NOMO-1 treated with DMSO at 0.1 percent for 48 hours (cell line): ENCODE data around the gene WDR20.
"Not testable (repeated sequence)": the region's sequence is repeated elsewhere in the genome, so short reads cannot be mapped to it uniquely, and the experiment has no call there.

Source experiments
- DNase-seq: peaks from one replicate; lab custom pipeline; 2025; ENCODE audit not compliant: unreplicated experiment; lab: John Stamatoyannopoulos, UW

WDR20 gene

GRCh38 chr14:102126807-102127455, 12.8 kb upstream of the WDR20 start:
- no peak for DNase-seq

- DNase-seq, result no peak
Observed at GRCh38 chr14:102131741-102132140, 8.0 kb upstream of the WDR20 start.

DNA sequence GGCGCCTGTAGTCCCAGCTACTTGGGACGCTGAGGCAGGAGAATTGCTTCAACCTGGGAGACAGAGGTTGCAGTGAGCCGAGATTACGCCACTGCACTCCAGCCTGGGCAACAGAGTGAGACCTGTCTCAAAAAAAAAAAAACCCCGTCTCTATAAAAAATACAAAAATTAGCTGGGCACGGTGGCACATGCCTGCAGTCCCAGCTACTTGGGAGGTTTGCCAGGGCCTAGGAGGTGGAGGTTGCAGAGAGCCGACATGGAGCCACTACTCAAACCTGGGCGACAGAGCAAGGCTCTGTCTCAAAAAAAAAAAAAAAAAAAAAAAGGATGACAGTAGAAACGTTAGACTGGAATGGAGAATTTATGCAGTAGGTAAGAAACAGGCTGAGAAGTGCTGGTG, 5.7 kb upstream of the WDR20 start:
- DNase-seq, result not testable (repeated sequence)

DNA sequence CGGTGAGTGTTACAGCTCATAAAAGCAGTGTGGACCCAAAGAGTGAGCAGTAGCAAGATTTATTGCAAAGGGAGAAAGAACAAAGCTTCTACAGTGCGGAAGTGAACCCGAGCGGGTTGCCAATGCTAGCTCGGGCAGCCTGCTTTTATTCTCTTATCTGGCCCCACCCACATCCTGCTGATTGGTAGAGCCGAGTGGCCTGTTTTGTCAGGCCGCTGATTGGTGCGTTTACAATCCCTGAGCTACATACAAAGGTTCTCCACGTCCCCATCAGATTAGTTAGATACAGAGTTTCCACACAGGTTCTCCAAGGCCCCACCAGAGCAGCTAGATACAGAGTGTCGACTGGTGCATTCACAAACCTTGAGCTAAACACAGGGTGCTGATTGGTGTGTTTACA, 5.0 kb upstream of the WDR20 start:
- not testable (repeated sequence) for DNase-seq

DNA sequence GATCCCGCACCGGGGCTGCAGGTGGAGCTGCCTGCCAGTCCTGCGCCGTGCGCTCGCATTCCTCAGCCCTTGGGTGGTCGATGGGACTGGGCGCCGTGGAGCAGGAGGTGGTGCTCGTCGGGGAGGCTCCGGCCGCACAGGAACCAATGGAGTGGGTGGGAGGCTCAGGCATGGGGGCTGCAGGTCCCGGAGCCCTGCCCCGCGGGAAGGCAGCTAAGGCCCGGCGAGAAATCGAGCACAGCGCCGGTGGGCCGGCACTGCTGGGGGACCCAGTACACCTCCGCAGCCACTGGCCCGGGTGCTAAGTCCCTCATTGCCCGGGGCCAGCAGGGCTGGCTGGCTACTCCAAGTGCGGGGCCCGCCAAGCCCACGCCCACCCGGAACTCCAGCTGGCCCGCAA, 4.2 kb upstream of the WDR20 start:
- DNase-seq, result not testable (repeated sequence)

DNA sequence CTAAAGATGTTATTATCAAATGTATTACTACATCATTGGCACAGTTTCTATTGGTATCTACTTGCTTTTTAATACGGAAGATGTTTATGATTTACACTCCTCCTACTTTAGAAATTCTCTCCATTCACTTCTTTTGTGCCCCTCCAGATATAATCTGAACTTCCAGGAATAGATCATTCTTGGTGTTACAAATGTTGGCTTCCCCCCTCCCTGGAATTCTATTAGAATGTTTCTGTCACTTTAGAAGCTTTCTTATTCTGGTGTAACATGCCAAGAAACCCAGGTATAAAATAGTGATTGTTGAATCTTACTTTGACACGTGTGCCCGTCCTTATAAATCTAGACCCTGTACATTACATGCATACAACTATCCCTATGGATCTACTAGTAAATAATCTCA, 1.2 kb upstream of the WDR20 start:
- no peak for DNase-seq

GRCh38 chr14:102138961-102139285, 774 bp upstream of the WDR20 start:
- no peak for DNase-seq

DNA sequence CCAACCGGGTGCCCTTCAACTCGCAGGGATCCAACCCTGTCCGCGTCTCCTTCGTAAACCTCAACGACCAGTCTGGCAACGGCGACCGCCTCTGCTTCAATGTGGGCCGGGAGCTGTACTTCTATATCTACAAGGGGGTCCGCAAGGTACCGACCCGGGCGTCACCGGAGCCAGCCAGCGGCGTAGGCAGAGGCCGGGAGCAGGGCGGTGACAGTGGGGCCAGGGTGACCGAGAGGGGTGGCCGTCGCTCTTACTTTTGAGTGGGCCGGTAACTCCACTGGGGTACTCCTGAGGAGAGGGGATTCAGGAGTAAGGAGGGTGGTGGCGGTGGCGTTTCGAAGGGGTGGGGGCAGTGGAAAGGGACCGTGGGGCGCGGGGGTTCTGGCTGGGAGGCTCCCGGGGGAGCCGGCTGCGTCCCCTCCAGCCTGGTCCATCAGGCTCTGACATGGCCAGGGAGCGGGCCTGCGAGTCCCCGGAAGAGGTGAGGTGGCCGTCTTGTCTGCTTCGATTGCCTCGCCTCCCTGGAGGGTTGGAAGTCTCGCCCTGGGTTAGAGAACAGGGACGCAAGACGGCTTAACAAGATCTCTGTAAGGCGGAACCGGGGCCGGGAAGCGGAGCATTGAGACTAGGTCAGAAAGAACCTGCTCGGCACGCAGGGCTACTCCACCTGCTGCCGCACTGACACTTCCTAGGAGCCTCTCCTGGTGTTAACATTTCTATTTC, 491 bp downstream of the WDR20 start:
- DNase-seq, result no peak

DNA sequence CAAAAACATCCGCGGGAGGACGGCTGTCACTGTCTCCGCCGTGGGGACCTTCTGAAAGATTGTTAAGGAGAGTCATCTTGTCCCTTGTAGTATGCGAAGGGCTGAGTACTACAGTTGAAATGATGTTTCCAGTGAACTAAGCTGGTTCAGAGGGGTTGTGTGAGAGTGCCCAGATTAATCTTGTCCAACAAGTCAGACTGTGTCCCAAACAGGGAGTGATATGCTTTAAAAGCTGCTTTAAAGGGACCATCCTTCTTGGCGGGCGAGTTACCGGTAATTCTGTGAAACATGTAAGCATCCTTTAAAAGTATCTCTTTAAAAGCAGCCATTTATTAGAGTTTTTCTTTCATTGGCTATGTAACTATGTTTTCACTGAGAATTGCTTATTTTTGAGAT, 1.1 kb downstream of the WDR20 start:
- no peak for DNase-seq

DNA sequence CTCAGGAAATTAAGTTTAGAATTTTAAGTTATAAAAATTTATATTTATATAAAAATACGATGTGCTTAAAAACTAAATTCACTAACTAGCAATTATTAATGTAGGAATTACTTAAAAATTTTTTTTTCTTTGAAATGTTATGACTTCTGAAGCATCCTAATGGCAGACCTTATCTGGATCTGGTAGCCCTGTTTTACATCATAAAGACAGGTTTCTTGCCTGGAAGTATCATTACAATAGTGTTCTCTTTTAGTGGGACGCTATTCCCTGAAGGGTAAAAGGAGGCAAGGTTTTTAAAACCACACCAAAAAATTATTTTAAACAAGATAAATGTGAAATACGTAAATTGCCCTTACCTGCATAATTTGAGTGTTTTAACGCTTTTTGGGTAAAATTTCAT, 2.1 kb downstream of the WDR20 start:
- no peak for DNase-seq

DNA sequence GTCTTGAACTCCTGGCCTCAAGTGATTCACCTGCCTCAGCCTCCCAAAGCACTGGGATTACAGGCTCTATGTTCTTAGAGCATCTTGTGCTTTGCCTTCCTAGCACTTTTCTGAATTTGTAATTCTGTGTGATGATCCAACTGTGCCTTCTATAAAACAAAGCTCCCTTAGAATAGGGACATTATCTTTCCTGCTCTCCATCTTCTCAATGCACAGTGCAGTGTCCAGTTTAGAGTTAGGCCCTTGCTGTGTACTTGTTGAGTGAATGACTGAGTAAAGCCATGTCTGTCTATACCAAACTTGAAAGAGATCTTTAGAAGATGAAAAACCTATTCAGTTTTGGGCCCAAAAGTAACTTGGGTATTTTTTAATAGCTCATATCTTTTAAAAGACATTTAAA, 5.2 kb downstream of the WDR20 start:
- no peak for DNase-seq

- DNase-seq, result no peak
Observed at GRCh38 chr14:102145395-102145794, 5.7 kb downstream of the WDR20 start.

- DNase-seq, result no peak
Observed at GRCh38 chr14:102146423-102146822, 6.7 kb downstream of the WDR20 start.

- no peak for DNase-seq
Observed at GRCh38 chr14:102150083-102150482, 10.4 kb downstream of the WDR20 start.

DNA sequence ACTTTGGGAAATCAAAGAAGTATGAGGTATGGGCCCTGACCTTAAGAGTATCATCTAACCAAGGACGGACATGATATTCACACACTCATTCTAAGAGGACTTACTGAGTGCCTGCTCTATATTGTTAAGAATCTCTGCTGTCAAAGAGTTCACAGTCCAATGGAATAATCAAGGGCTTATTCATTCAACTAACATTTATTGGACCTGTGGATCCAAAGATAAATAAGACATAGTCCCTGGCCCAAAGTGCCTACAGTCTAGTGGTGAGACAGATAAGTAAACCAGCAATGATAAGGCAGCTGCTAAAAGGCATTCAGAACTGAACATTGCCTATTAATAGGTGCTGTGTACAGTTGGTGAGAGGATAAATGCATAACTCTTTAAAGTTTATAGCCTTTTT, 11.0 kb downstream of the WDR20 start:
- DNase-seq, result no peak

- DNase-seq, result not testable (repeated sequence)
Observed at GRCh38 chr14:102151411-102151810, 11.7 kb downstream of the WDR20 start.

DNA sequence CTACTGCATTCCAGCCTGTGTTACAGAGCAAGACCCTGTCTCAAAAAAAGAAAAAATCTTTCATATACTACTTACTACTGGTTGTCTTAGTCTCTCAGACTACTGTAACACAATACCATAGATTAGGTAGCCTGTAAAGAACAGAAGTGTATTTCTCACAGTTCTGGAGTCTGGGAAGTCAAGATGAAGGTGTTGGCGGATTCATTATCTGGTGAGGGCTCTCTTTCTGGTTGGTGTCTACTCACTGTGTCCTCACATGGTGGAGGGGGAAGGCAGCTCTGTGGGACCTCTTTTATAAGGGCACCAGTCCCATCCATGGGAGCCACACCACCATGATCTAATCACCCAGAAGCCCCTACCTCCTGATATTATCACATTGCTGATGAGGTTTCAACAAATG, 14.4 kb downstream of the WDR20 start:
- no peak for DNase-seq

DNA sequence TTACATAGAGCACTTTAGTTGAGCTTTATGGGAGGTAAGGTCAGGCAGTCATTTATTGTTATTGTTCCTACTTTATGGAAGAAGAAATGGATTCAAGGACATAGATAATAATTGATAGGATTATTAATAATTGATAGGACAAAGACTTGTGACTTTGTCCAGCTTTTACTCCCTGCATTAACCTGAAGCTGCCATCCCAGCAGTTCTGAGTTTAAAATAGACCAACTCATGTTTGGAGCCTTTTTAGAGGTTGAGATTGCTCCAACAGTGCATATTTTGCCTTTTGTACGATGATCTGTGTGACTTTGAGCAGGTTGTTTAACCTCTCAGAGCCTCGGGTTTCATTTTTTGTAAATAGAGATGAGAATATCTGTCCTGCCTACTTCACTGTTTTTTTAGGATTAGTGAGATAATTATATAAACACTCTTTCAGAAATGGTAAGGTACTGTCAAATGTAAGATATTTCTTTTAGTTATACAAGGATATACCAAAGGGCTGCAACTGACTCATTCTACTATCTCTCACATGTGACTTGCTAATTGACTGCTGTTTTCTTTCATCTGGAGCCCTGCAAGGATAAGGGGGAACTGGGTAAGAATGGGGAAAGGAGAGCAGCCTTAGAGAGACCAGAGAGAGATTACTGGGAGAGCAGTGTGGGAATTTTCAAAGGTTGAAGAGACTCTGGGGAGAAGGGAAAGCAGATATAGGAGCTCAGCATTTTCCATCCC, 15.3 kb downstream of the WDR20 start:
- no peak for DNase-seq

- DNase-seq, result no peak
Observed at GRCh38 chr14:102157346-102157745, 17.6 kb downstream of the WDR20 start.

DNA sequence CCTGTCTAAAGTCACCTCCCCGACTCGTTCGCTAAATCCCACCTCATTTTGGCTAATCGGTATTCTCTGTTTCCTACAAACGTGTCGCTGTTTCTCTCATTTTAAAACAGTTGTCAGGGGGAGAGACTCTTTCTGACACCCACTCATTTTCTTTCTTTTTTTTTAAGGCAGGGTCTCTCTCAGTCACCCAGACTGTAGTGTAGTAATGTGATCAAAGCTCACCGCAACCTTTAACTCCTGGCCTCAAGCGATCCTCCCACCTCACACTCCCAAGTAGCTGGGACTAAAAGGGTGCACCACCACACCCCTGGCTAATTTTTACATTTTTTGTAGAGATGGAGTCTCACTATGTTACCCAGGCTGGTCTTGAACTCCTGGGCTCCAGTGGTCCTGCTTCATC, 19.1 kb downstream of the WDR20 start:
- no peak for DNase-seq

DNA sequence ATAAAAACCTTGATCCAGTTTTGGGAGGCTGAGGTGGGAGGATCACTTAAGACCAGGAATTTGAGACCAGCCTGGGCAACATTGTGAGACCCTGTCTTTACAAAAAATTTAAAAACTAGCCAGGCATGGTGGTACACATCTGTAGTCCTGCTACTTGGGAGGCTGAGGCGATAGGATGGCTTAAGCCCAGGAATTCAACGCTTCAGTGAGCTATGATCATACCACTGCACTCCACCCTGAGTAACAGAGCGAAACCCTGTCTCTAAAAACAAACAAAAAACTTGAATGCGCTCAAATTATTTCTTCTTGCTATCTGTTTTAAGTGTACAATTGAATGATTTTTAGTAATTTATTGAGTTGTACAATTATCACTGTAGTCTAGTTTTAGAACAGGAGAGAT, 20.1 kb downstream of the WDR20 start:
- DNase-seq, result no peak

- DNase-seq, result no peak
Observed at GRCh38 chr14:102162487-102162886, 22.8 kb downstream of the WDR20 start.
